Activated naive CD8-positive, alpha-beta T cell treated with anti-CD3 and anti-CD28 coated beads, Interleukin-2, amount 10 ng/mL, durations not matched to agents 7 days and 5 days (primary cell): ENCODE data around the gene PSMF1. TPM values are rescaled to one million over a fixed set of nuclear protein-coding genes. Genes with fewer than 3 reads are reported as not detected.
A peak's percentile ranks its signal among the peaks of the same experiment; 100 is the strongest.
"Not testable (repeated sequence)": the region's sequence is repeated elsewhere in the genome, so short reads cannot be mapped to it uniquely, and the experiment has no call there.

Source experiments
- ATAC-seq: fragments of 150-1000 bp; cut with Tn5 transposase; one replicate; pipeline ENCODE4 v1.10.0; 2021; ENCODE audit warnings: low read depth, moderate library complexity
- POLR2A ChIA-PET: fragments of 350-600 bp; sonication (Branson Sonifier 250); formaldehyde crosslinking; loops from one replicate; lab custom pipeline; 2021; ENCODE audit warnings: antibody characterized with exemption; lab: Charles Lee
- DNase-seq: peaks from one replicate; pipeline ENCODE4 v3.0.0; 2021
- H3K27ac Mint-ChIP-seq: one replicate; pipeline ENCODE4 v1.8.0; 2022; ENCODE audit warnings: mild to moderate bottlenecking, mixed read lengths
- H3K27me3 Mint-ChIP-seq: one replicate; pipeline ENCODE4 v1.8.0; 2022; ENCODE audit warnings: mild to moderate bottlenecking, moderate library complexity, mixed read lengths
- H3K36me3 Mint-ChIP-seq: one replicate; pipeline ENCODE4 v1.8.0; 2021; ENCODE audit warnings: mild to moderate bottlenecking, mixed read lengths
- H3K4me1 Mint-ChIP-seq: one replicate; pipeline ENCODE4 v1.8.0; 2021; ENCODE audit warnings: mixed read lengths
- H3K4me3 Mint-ChIP-seq: one replicate; pipeline ENCODE4 v1.8.0; 2022; ENCODE audit warnings: mild to moderate bottlenecking, moderate library complexity, mixed read lengths
- H3K9me3 Mint-ChIP-seq: one replicate; pipeline ENCODE4 v1.8.0; 2021; ENCODE audit warnings: mixed read lengths
- total RNA-seq, 2 experiments: library from RNA; stranded (reverse); gene quantifications; one replicate each; pipeline ENCODE4 v1.2.3, GENCODE V29; 2021

PSMF1 gene
- total RNA-seq, 2 experiments from 2014 or later = 126 to 127 TPM

DNA sequence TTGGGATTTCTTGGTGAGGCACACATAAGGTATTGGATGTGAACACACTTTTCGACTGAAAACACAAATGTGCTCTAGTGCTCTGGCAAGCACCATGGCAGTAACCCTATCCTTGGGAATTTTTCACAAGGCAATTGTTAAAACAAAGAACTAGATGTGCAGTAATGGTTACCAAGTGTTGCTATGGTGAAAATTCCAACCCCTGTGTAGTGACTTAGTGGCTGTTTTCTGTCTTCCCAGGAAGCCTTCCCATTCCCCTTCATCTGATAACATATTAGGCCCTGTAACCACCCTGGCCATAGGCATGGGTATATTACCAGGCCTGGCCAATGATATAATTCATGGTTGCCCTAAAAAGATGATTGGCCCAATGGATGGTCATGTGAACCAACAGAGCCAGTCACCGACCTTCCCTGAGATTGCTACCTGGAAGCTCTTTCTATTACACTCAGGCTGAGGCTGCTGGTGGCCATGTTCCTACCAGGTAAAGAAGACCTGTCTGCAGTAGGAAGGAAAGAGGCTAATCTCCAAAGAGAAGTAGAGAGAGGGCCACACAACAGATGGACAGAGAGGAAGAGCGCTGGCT, 89.0 kb downstream of the PSMF1 start:
- H3K36me3 Mint-ChIP-seq = no peaks in the 10 kb centered on the region
- H3K4me1 Mint-ChIP-seq = no peaks in the 10 kb centered on the region
- no peak overlapping the region for H3K27ac Mint-ChIP-seq
- H3K9me3 Mint-ChIP-seq = no peaks in the 10 kb centered on the region
- POLR2A ChIA-PET = no interaction called here
- DNase-seq (no peak), ATAC-seq (no peak)
- H3K4me3 Mint-ChIP-seq = no peak overlapping the region
- H3K27me3 Mint-ChIP-seq = peaks cover 11% of the 10 kb centered on the region

- no peak for DNase-seq
Measured at GRCh38 chr20:1209447-1210387, 91.3 kb downstream of the PSMF1 start.

DNA sequence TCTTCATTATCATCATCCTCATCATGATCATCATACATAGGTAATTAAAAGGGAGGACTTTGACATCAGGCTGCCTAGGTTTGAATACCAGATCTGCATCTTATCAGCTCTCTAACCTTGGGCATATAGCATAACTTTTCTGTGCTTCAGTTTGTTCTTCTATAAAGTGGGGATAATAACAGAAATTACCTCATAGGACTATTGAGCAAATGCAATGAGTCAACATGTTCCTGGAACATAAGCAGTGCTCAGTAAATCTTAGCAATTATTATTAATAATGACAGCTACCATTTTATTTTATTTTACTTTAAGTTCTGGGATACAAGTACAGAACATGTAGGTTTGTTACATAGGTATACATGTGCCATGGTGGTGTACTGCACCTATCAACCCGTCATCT, 92.1 kb downstream of the PSMF1 start:
- no peak for DNase-seq
- H3K9me3 Mint-ChIP-seq = no peaks in the 10 kb centered on the region
- no peak for ATAC-seq
- H3K36me3 Mint-ChIP-seq = no peaks in the 10 kb centered on the region
- H3K4me1 Mint-ChIP-seq = peaks cover 17% of the 10 kb centered on the region
- H3K27ac Mint-ChIP-seq = no peak overlapping the region
- peaks cover 11% of the 10 kb centered on the region for H3K27me3 Mint-ChIP-seq
- POLR2A ChIA-PET = no interaction called here
- no peak overlapping the region for H3K4me3 Mint-ChIP-seq

More at GRCh38 chr20:1209447-1210387, 91.3 kb downstream of the PSMF1 start:
- peaks cover 11% of the 10 kb centered on the region for H3K27me3 Mint-ChIP-seq
- no peaks in the 10 kb centered on the region for H3K36me3 Mint-ChIP-seq
- peaks cover 9% of the 10 kb centered on the region for H3K4me1 Mint-ChIP-seq
- H3K27ac Mint-ChIP-seq = no peak overlapping the region
- H3K9me3 Mint-ChIP-seq = no peaks in the 10 kb centered on the region
- ATAC-seq = no peak
- H3K4me3 Mint-ChIP-seq = no peak overlapping the region
- POLR2A ChIA-PET = no interaction called here

DNA sequence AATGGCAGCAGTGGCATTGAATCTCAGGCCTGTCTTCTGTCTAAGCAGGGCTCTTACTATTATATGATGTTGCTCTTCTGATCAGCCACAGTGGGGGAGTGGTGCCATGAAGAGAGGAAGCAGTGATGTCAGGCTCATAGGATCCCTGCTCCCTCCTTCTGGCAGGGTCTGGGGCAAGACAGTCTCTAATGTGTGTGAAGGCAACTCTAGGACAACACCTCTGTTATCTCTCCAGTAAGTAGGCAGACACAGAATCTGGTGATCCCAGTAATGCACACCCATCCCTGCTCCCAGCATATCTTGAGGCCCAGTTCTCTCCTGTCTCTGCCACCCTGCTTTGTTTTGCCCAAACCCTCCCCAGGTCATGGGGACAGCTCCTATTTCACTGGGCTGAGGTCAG, 93.6 kb downstream of the PSMF1 start:
- POLR2A ChIA-PET = no interaction called here
- DNase-seq (no peak), ATAC-seq (no peak)
- no peak overlapping the region for H3K27ac Mint-ChIP-seq
- no peaks in the 10 kb centered on the region for H3K9me3 Mint-ChIP-seq
- no peaks in the 10 kb centered on the region for H3K36me3 Mint-ChIP-seq
- peaks cover 26% of the 10 kb centered on the region for H3K4me1 Mint-ChIP-seq
- H3K4me3 Mint-ChIP-seq = no peak overlapping the region
- peaks cover 11% of the 10 kb centered on the region for H3K27me3 Mint-ChIP-seq

DNA sequence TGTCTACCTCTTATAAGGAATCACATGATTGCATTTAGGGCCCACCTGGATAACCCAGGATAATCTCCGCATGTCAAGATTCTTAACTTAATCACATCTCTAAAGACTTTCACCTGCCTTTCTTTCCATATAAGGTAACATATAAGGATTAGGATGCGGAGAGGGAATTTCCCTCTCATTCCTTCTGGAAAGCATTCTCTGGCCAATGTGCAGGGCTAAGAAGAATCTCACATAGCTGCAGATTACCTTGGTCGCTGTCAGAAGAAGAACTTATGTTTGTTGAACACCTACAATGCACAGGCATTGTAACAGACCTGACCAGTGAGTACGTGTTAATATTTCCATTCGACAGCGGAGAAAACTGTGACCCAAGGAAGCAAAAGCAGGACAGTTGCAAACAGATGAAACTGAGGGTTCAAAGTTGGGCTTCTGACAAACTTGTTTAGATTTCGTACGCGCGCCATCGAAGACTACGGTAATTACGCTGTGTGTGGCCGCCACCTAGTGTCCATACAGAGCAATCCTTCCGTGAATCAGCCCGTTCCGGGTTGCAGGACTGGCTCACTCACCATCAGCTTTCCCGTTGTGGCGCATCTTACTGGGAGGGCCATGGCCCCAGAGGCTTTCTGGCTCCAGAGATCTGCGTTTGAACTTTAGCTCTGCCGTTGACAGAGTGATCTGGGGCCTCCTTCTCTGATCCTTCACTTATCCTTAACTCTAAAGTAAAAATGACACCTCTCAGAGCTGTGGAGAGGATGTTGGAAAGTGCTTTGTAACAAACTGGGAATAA, 94.4 kb downstream of the PSMF1 start:
- Mint-ChIP-seq H3K9me3 (no peaks in the 10 kb centered on the region), H3K4me3 (peak overlapping the region; percentile 17)
- DNase-seq = peak; percentile 71

GRCh38 chr20:1214838-1215261, 96.4 kb downstream of the PSMF1 start:
- POLR2A ChIA-PET = no interaction called here
- H3K4me3 Mint-ChIP-seq = no peak overlapping the region
- H3K27me3 Mint-ChIP-seq = peaks cover 9% of the 10 kb centered on the region
- DNase-seq (no peak), ATAC-seq (no peak)
- H3K4me1 Mint-ChIP-seq = peaks cover 26% of the 10 kb centered on the region
- H3K27ac Mint-ChIP-seq = peak overlapping the region; percentile 76
- peaks cover 3% of the 10 kb centered on the region for H3K36me3 Mint-ChIP-seq
- no peaks in the 10 kb centered on the region for H3K9me3 Mint-ChIP-seq

More for the DNA sequence above, 94.4 kb downstream of the PSMF1 start:
- ATAC-seq = peak; percentile 87
- H3K36me3 Mint-ChIP-seq = no peaks in the 10 kb centered on the region
- POLR2A ChIA-PET = interaction anchor here (0.8 kb wide), 3 partner anchors 53 to 245 kb away, joined by 3 to 4 read pairs (median 3); partner anchors contain the start of gene SNPH
- no peak overlapping the region for H3K27ac Mint-ChIP-seq
- H3K27me3 Mint-ChIP-seq = peaks cover 11% of the 10 kb centered on the region
- peaks cover 26% of the 10 kb centered on the region for H3K4me1 Mint-ChIP-seq

- peak overlapping the region; percentile 67 for H3K4me3 Mint-ChIP-seq
- H3K9me3 Mint-ChIP-seq = no peaks in the 10 kb centered on the region
- peaks cover 26% of the 10 kb centered on the region for H3K4me1 Mint-ChIP-seq
- DNase-seq = no peak
- peaks cover 14% of the 10 kb centered on the region for H3K27me3 Mint-ChIP-seq
- POLR2A ChIA-PET = no interaction called here
- peak overlapping the region; percentile 76 for H3K27ac Mint-ChIP-seq
- ATAC-seq = peak; percentile 65
- peaks cover 3% of the 10 kb centered on the region for H3K36me3 Mint-ChIP-seq
Measured at GRCh38 chr20:1215386-1216170, 97.2 kb downstream of the PSMF1 start.

DNA sequence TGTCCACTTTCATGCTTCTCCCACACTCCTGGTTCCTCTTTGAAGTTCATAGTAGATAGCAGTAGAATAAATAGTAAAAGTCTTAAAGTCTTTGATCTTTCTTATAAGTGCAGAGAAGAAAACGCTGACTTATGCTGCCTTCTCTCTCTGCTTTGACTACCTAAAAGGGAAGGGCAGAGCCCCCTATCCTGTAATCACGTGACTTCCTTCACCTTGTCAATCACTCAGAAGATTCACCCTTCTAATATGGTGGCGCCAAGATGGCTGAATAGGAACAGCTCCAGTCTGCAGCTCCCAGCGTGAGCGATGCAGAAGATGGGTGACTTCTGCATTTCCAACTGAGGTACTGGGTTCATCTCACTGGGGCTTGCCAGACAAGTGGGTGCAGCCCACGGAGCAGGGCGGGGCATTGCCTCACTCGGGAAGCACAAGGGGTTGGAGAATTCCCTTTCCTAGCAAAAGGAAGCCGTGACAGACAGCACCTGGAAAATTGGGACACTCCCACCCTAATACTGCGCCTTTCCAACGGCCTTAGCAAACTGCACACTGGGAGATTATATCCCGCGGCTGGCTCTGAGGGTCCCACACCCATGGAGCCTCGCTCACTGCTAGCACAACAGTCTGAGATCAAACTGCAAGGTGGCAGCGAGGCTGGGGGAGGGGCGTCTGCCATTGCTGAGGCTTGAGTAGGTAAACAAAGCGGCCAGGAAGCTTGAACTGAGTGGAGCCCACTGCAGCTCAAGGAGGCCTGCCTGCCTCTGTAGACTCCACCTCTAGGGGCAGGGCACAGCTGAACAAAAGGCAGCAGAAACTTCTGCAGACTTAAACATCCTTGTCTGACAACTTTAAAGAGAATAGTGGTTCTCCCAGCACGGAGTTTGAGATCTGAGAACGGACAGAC, 98.4 kb downstream of the PSMF1 start:
- peaks cover 17% of the 10 kb centered on the region for H3K27me3 Mint-ChIP-seq
- ATAC-seq, H3K36me3 Mint-ChIP-seq, H3K27ac Mint-ChIP-seq, H3K4me3 Mint-ChIP-seq, DNase-seq, H3K9me3 Mint-ChIP-seq: not testable (repeated sequence)
- POLR2A ChIA-PET = interaction anchor here (1.4 kb wide), 1 partner anchor 9 kb away, joined by 3 read pairs; the partner anchor contains the start of gene RAD21L1
- H3K4me1 Mint-ChIP-seq = peaks cover 26% of the 10 kb centered on the region

Other genes starting within 250 kb of the PSMF1 start
- not detected for gene ANGPT4, start 202.3 kb upstream of the PSMF1 start, total RNA-seq
- gene RSPO4, start 116.3 kb upstream of the PSMF1 start, total RNA-seq = under 1 TPM; 0.11 to 0.28 TPM
- gene TMEM74B, start 66.4 kb downstream of the PSMF1 start, total RNA-seq = 1 to 10 TPM; 3.5 to 4.0 TPM
- under 1 TPM; 0.25 to 0.26 TPM for gene C20orf202, start 84.9 kb downstream of the PSMF1 start, total RNA-seq
- under 1 TPM in 1 of 2 experiments, not detected in 1; 0.48 TPM for gene RAD21L1, start 107.4 kb downstream of the PSMF1 start, total RNA-seq
- 1 to 10 TPM; 8.8 to 9.7 TPM for gene SNPH, start 147.7 kb downstream of the PSMF1 start, total RNA-seq
- gene SDCBP2, start 210.5 kb downstream of the PSMF1 start, total RNA-seq = 1 to 10 TPM; 3.7 to 5.1 TPM